ENCODE data around the gene LIMK2.
"Not testable (repeated sequence)": the region's sequence is repeated elsewhere in the genome, so short reads cannot be mapped to it uniquely, and the experiment has no call there.

Gene LIMK2

DNA sequence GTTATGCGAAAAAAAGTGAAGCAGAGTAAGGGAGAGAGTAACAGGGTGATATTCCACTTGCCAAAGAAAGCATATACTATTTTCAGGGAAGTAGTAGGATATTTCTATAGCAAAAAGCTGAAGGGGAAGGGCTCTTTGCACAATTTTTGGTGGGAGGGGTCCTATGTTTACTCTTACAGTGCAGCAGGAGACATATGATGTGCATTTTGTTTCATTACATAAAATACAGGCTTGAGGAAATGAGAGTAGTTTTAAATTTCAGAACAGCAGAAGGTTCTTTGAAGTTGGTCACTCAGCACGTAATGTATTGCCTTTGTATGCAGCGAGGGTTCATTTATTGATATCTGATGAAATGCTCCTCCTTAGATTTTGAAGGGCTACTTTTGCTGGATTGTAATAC, 83.3 kb downstream of the LIMK2 start:
- no peak for DNase-seq

DNA sequence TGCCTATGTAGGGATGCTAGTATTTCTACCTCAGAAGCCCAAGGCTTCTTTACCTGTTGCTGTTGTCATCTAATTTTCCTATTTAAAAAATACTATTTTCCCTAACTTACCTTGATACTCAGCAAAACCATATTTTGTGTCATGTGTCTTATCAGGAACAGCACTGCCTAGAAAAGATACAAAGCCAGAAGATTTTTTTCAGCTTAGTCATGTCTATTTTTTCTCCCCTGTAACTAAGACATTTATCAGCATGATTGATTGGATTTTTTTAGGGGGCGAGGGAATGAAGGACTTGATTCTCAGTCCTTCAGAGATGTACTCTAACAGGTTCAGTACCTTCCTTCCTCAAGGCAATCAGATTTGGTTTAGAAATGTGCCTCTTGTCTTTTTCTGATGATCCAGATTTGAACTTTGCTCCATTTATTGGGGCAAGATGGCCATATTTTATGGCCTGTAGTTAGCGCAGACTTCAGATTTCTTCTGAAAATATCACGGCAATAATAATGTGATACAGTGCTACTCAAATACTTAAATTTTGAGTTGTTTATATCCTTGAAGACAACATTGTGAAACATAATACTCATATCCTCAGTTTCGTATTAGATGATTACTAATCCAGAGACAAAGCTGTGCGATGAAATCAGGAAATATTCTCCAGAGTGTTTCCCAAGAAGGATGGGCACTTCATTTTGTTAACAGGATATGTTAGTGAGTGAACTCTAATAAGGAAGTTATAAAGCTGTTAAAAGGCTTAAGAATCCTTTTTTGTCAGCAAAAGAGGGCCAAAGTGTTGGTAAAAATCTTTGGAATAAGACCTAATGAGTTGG, 83.9 kb downstream of the LIMK2 start:
- no peak for DNase-seq

DNA sequence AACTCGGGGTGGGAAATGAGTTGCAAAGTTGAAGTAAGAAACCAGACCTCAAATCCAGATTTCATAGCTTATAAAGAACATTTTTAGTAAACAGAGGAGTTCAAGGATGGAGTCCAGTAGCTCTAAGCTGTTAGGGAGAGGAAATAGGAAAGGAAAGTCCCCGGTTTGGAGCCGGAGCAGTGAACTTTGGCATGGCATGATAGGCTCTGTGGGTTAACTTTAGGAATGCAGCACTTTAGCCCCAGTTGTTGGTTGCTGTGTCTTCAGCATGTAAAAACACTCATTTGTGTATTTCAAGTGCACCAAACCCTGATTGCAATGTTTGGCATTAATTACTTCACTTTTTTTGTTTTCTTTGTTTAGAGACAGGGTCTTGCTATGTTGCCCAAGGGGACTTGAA, 88.8 kb downstream of the LIMK2 start:
- no peak for DNase-seq

DNA sequence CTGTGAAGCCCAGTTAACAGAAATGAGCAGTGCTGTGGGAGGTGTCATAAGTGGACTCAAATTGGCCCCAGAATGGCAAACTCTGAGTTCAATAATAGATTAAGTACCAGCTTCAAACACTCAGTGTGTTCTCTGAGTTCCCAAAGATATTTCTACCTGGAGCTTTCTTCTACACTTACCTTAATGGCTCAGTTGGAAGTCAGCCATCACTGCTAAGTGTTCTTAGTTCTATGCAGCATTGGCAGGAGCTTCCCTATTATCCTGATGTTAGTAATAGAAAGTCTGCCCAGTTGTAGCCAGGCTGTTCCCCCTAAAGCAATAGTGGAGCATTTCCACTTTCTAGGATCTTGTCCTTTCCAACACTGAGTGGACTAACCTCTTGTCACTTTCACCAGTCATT, 89.9 kb downstream of the LIMK2 start:
- no peak for DNase-seq

DNA sequence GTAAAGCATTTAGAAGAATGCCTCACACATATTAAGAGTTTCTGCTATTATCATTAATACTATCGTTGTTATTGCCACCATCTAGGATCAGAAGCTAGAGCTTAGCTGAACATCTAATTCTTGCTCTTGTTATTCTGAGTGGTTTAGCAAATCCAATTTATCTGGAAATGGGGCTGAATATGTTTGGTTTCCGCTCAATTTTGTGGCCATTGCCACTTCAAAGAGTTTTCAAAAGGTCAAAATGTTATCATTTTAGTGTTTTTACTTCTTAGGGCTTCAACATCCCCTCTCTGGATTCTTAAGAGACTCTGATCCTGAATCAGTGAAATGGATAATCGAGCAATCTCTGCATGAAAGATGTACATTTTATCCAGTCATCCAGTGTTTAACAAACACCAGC, 90.4 kb downstream of the LIMK2 start:
- DNase-seq, result no peak

DNA sequence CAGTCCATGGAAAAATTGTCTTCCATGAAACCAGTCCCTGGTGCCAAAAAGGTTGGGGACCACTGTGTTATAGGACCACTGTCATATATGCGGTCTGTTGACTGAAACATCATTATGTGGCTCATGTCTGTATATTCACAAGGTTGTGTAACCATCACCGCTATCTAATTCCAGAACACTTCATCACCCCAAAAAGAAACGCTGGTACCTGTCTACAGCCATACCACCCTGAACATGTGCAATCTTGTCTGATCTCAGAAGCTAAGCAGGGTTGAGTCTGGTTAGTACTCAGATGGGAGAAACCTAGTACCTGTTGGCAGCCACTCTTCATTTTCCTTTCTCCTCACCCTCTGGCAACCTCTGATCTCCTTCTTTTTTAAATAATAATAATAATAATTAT, 93.1 kb downstream of the LIMK2 start:
- DNase-seq, result no peak

DNA sequence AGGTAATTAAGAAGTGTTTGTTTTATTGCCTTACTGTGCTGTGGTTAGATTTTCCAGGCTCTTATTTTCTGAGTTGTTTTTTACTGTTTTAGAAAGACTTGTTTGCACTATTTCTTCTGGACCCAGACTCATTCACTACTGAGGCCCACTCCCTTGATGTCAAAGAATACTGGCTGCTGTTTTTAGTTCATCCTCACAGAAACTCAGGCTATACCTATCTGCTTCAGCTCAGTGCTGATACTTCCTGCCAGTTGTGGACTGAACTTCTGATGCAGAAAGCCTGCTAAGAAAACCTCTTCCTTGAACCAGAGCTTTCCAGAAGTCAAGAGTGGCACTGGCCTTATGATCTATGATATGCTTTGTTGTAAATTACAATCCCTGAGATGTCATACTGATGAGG, 96.1 kb downstream of the LIMK2 start:
- DNase-seq, result no peak

DNA sequence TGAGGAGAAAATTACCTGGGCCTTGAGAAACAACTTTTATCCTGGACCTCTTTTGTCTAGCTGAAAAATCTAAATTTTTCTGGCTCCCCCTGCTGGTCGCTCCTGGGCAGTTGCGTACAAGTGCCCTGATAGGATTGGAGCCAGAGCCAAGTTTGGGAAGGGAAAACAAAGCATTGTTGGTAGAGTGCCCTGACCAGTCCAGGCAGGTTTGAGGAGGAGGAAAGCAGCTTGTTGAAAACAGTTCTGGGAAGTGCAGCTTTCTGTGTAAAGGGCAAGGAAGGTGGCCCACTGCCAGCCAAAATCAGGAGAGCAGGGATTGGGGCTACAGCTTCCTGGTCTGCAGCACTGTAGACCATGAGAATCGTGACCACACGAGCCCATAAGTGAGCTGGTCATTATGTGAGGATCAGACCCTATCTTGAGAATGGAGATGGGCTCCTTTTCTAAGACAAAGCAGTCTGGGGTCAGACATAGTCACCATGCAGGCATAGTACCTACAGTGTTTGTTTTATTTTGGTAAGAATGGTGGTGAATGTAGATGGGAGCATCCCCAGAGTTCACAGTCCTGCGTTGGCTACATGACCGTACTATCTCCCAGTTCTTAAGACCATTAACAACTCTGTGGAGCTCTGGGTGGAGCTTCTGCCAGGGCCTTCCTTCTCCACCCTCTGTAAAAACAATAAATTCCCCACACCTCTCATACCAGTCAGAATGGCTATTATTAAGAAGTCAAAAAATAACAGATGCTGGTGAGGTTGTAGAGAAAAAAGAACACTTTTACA, 101.5 kb downstream of the LIMK2 start:
- DNase-seq, result peak; percentile 45

DNA sequence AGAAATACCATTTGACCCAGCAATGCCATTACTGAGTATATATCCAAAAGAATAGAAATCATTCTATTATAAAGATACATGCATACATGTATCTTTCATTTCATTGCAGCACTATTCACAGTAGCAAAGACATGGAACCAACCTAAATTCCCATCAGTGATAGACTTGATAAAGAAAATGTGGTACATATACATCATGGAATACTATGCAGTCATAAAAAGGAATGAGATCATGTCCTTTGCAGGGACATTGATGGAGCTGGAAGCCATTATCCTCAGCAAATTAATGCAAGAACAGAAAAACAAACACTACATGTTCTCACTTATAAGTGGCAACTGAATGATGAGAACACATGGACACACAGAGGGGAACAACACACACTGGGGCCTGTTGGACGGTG, 102.1 kb downstream of the LIMK2 start:
- not testable (repeated sequence) for DNase-seq

DNA sequence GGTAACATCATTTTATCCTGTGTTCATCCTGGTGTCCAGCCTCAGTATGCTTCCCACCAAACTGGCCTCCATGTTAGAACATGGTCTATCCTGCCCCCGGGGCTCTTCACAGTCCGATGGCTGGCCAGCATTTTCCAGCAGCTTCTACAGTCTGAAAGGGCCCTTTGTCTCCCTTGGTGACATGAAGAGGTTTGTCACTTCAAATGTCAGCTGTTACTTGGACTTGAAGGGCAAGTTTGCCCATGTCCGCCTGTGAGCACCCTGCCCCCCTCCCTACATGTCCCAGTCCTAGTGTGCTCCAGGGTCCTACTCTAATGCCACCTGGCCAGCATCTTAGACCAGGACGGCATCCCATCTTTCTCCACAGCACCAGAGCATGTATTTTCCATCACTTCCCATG, 109.3 kb downstream of the LIMK2 start:
- DNase-seq, result no peak

DNA sequence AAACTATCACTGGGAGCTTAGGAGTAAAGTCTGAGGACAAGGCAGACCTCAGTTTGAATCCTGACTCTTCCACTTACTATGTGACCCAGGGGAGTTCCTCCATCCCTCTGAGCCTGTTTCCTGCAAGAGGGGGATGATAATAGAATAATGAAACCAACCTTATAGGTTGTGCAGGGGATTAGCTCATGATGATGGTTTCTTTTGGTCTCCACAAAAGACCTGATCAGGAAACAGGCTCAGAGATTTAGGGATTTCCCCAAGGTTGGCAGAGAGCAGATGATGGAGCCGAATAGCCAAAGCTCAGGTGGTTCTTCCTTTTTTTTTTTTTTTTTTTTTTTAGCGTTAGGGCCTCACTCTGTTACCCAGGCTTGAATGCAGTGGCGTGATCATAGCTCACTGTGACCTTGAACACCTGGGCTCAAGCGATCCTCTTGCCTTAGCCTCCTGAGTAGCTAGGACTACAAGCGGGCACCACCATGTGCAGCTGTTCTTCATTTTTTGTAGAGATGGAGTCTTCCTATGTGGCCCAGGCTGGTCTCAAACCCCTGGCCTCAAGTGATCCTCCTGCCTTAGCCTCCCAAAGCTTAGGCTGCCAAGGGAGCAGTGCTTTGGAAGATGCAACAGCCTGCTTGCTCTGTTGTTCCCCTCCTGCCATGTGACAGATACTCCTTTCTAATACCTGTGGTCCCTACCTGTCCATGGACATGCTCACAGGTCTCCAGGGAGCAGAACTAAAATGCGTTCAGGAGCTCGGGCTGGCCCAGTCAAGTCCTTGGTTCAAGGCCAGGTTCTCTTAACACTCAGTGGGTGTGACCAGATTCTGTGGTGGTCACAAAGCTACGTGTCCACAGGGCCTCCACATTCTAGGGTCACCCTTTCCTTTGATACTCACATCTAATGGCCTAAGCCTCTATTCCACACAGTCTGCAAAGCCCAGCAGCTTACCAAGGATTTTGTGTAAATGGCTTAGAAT, 111.8 kb downstream of the LIMK2 start:
- no peak for DNase-seq

DNA sequence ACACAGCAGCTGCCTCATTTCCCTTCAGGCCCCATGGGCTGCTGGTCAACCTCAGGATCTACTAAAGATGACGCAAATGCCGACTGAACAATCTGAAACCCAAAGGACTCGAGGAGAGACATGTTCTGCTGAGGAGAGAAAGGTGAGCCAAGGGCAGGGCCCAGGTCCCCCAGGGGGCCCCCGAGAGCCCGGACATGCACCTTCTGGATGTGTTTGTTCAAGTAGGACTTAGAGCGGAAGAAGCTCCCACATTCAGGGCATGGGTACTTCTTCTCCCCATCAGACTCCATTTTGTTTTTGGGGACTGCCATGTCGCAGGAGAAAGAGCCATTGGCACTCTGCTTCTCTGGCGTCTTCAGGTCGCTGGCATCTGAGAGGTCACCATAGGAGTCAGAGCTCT, 114.8 kb downstream of the LIMK2 start:
- DNase-seq, result no peak

DNA sequence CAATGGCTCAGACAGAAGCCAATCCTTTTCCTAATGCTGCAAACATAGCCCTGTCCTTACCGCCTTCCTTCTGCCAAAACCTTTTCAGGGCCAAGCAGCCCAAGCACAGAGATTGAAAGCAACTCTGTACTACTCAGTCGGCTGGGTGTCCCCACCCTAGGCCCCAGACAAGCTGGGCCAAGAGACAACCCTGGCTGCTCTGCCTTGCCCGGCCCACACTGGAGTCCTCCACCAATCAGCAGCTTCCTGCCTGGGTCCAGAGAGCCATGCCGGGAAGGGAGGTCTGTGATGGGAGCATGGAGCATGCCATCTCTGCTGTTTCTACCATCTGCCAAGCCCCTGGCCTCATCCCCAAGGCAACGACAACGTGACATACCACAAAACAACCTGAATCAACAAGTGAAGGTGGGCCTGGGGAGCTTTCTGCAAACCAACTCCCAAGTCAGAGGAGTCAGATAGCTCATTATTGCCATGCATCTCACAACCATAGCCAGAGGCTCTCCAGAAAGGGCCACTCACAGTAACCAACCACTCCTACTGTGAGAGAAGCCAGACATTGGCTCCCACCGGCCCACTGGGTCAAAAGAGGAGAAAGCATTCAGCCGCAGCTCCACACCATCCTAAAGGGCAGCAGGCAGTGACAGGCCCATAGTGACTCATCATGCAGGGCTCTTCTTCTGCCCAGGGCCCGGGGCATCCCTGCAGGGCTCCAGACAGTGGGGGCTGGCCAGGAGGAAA, 115.9 kb downstream of the LIMK2 start:
- DNase-seq, result no peak

DNA sequence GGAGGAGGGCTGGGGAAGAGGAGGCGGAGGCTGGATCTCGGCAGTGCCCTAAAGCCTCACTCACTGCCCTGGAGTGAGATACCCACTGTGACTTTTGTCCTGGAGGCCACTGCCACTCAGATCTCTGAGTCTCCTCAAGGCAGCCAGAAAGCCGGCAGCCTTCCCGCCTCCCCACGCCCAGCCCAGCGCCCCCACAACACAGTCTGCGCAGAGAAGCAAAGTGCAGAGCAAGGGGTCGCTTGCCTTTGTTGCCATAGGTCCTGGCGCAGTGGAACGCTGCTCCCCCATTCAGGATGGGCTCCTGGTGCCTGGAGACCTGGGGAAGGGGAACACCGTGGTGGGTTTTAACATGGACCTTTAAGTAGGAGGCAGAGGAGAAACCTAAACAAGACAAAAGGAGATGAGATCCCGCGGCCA, 116.5 kb downstream of the LIMK2 start:
- no peak for DNase-seq

DNA sequence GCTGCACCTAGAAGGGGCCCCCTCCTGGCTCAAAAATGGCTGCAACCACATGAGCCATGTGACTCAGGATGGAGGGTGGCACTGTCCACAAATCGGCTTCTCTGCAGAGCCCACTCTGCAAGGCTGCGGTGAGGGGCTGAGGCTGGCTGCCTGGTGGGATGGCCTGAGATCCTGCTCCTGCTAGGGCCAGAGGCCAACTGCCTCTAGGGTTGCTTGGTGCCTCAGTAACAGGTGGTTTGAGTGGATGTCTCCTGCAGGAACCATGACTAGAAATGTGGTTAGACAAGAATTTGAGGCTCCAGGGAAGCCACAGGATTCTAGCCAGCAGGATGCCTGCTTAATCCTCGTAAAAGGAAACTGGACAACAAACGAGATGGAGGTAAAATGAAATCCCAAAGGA, 116.9 kb downstream of the LIMK2 start:
- no peak for DNase-seq

All from stimulated activated naive CD4-positive, alpha-beta T cell treated with Interleukin-2 at 50 U/mL for 16 hours (primary cell).